Parathyroid adenoma (tissue), 2 donors: ENCODE data around the gene TMEM87A.

Source experiments
- H2AFZ ChIP-seq: fragments of 300-600 bp; sonication (generic); one replicate; pipeline ENCODE4 v1.7.0; 2017; ENCODE audit warnings: antibody characterized with exemption, mild to moderate bottlenecking
- H3K27ac ChIP-seq: fragments of 300-600 bp; sonication (generic); one replicate; pipeline ENCODE4 v1.7.0; 2017
- H3K27me3 ChIP-seq: fragments of 300-600 bp; sonication (generic); one replicate; pipeline ENCODE4 v1.7.0; 2017; ENCODE audit warnings: low read length; ENCODE audit not compliant: control insufficient read depth, insufficient read depth
- H3K36me3 ChIP-seq: fragments of 300-600 bp; sonication (generic); one replicate; pipeline ENCODE4 v1.7.0; 2017; ENCODE audit warnings: low read length; ENCODE audit not compliant: control insufficient read depth, insufficient read depth
- H3K4me1 ChIP-seq: fragments of 300-600 bp; sonication (generic); one replicate; pipeline ENCODE4 v1.7.0; 2017; ENCODE audit warnings: control low read depth
- H3K4me2 ChIP-seq: fragments of 300-600 bp; sonication (generic); one replicate; pipeline ENCODE4 v1.7.0; 2017; ENCODE audit warnings: low read length
- H3K4me3 ChIP-seq: fragments of 300-600 bp; sonication (generic); one replicate; pipeline ENCODE4 v1.7.0; 2017; ENCODE audit warnings: low read depth, low read length
- H3K79me2 ChIP-seq: fragments of 300-600 bp; sonication (generic); one replicate; pipeline ENCODE4 v1.7.0; 2017; ENCODE audit warnings: control low read depth
- H3K9ac ChIP-seq: fragments of 300-600 bp; sonication (generic); one replicate; pipeline ENCODE4 v1.7.0; 2017; ENCODE audit warnings: mild to moderate bottlenecking
- H3K9me3 ChIP-seq: fragments of 300-600 bp; sonication (generic); one replicate; pipeline ENCODE4 v1.7.0; 2017; ENCODE audit warnings: low read length; ENCODE audit not compliant: control insufficient read depth
- CTCF ChIP-seq: fragments of 300-600 bp; sonication (generic); IDR thresholded peaks from one replicate; pipeline ENCODE4 v1.7.0; 2017; ENCODE audit warnings: antibody characterized with exemption, mild to moderate bottlenecking
- donor health status: primary hyperparathyroidism.

The TMEM87A gene

GRCh38 chr15:42182961-42183360 lies 90.3 kb downstream of the TMEM87A start:
- H3K36me3 ChIP-seq, result no peaks in the 10 kb centered on the region

GRCh38 chr15:42182328-42182886 lies 90.8 kb downstream of the TMEM87A start:
- H3K27me3 ChIP-seq, result no peaks in the 10 kb centered on the region
- H3K4me2 ChIP-seq, result no peak overlapping the region
- TF ChIP-seq CTCF, result no peak
- H3K4me3 ChIP-seq, result no peak overlapping the region
- H3K9ac ChIP-seq, result no peak overlapping the region
- no peak overlapping the region for H3K27ac ChIP-seq
- H3K9me3 ChIP-seq, result no peaks in the 10 kb centered on the region
- no peak overlapping the region for H2AFZ ChIP-seq
- H3K79me2 ChIP-seq, result no peaks in the 10 kb centered on the region
- no peaks in the 10 kb centered on the region for H3K36me3 ChIP-seq
- no peaks in the 10 kb centered on the region for H3K4me1 ChIP-seq

More at GRCh38 chr15:42182961-42183360, 90.3 kb downstream of the TMEM87A start:
- Histone ChIP-seq H3K9me3 (no peaks in the 10 kb centered on the region), H3K27ac (no peak overlapping the region), H3K4me2 (no peak overlapping the region), H3K4me1 (no peaks in the 10 kb centered on the region), H3K27me3 (no peaks in the 10 kb centered on the region), H2AFZ (no peak overlapping the region), H3K79me2 (no peaks in the 10 kb centered on the region), H3K4me3 (no peak overlapping the region), H3K9ac (no peak overlapping the region)
- TF ChIP-seq CTCF, result no peak

GRCh38 chr15:42178056-42178455 lies 95.2 kb downstream of the TMEM87A start:
- H3K27ac ChIP-seq, result no peak overlapping the region
- H3K27me3 ChIP-seq, result no peaks in the 10 kb centered on the region
- no peak overlapping the region for H3K4me3 ChIP-seq
- no peaks in the 10 kb centered on the region for H3K9me3 ChIP-seq
- H3K36me3 ChIP-seq, result no peaks in the 10 kb centered on the region
- H2AFZ ChIP-seq, result no peak overlapping the region
- no peaks in the 10 kb centered on the region for H3K79me2 ChIP-seq
- TF ChIP-seq CTCF, result no peak
- no peak overlapping the region for H3K9ac ChIP-seq
- H3K4me1 ChIP-seq, result no peaks in the 10 kb centered on the region
- no peak overlapping the region for H3K4me2 ChIP-seq

GRCh38 chr15:42175671-42176070 lies 97.6 kb downstream of the TMEM87A start:
- H3K27ac ChIP-seq, result no peak overlapping the region
- no peak overlapping the region for H3K9ac ChIP-seq
- no peaks in the 10 kb centered on the region for H3K4me1 ChIP-seq
- no peak overlapping the region for H2AFZ ChIP-seq
- H3K9me3 ChIP-seq, result no peaks in the 10 kb centered on the region
- no peak overlapping the region for H3K4me3 ChIP-seq
- TF ChIP-seq CTCF, result no peak
- no peaks in the 10 kb centered on the region for H3K36me3 ChIP-seq
- no peak overlapping the region for H3K4me2 ChIP-seq
- H3K79me2 ChIP-seq, result no peaks in the 10 kb centered on the region
- no peaks in the 10 kb centered on the region for H3K27me3 ChIP-seq

- H3K9me3 ChIP-seq, result no peaks in the 10 kb centered on the region
- no peaks in the 10 kb centered on the region for H3K4me1 ChIP-seq
- H3K27ac ChIP-seq, result no peak overlapping the region
- no peak overlapping the region for H3K9ac ChIP-seq
- no peaks in the 10 kb centered on the region for H3K36me3 ChIP-seq
- no peaks in the 10 kb centered on the region for H3K27me3 ChIP-seq
- no peak overlapping the region for H3K4me3 ChIP-seq
- H2AFZ ChIP-seq, result no peak overlapping the region
- no peak overlapping the region for H3K4me2 ChIP-seq
- no peaks in the 10 kb centered on the region for H3K79me2 ChIP-seq
- no peak for TF ChIP-seq CTCF
Observed at GRCh38 chr15:42172475-42172874, 100.8 kb downstream of the TMEM87A start.
